Activated T-helper 1 cell treated with anti-CD3 and anti-CD28 coated beads, Interleukin-12 subunit alpha, Interleukin-12 subunit beta, Interleukin-2, Interleukin-4 antibody, amounts not matched to agents 30 ng/mL and 10 ng/mL and 1 ng/mL, durations not matched to agents 14 hours and 24 hours and 36 hours (primary cell): ENCODE data around the gene ELAC2. TPM values are rescaled to one million over a fixed set of nuclear protein-coding genes. Genes with fewer than 3 reads are reported as not detected.
"Not testable (repeated sequence)": the region's sequence is repeated elsewhere in the genome, so short reads cannot be mapped to it uniquely, and the experiment has no call there.

Source experiments
- DNase-seq: peaks from one replicate; pipeline ENCODE4 v3.0.0; 2021; ENCODE audit warnings: low spot score
- H3K27ac Mint-ChIP-seq: one replicate; pipeline ENCODE4 v1.8.0; 2021; ENCODE audit warnings: mild to moderate bottlenecking, mixed read lengths
- H3K27me3 Mint-ChIP-seq: one replicate; pipeline ENCODE4 v1.8.0; 2022; ENCODE audit warnings: mild to moderate bottlenecking, moderate library complexity, mixed read lengths; ENCODE audit not compliant: insufficient read depth
- H3K36me3 Mint-ChIP-seq: one replicate; pipeline ENCODE4 v1.8.0; 2021; ENCODE audit warnings: low read depth, mixed read lengths
- H3K4me1 Mint-ChIP-seq: one replicate; pipeline ENCODE4 v1.8.0; 2021; ENCODE audit warnings: low read depth, mixed read lengths
- H3K4me3 Mint-ChIP-seq: one replicate; pipeline ENCODE4 v1.8.0; 2021; ENCODE audit warnings: mild to moderate bottlenecking, moderate library complexity, mixed read lengths
- H3K9me3 Mint-ChIP-seq: one replicate; pipeline ENCODE4 v1.8.0; 2021; ENCODE audit warnings: mixed read lengths
- intact Hi-C: fragments of 100-400 bp; cut with micrococcal nuclease; formaldehyde crosslinking; loops from one replicate; pipeline ENCODE4 v1.15.1; 2024
- total RNA-seq: library from RNA; stranded (reverse); gene quantifications from 2 replicates; pipeline ENCODE4 v1.2.3, GENCODE V29; 2022

Gene ELAC2
- total RNA-seq, 1 donor from 2014 or later: 98.7 TPM

- intact Hi-C loops: no loop called here
- H3K27ac Mint-ChIP-seq: no peak overlapping the region
- H3K4me3 Mint-ChIP-seq: no peak overlapping the region
- no peak for DNase-seq
- H3K27me3 Mint-ChIP-seq: peaks cover 3% of the 10 kb centered on the region
- no peaks in the 10 kb centered on the region for H3K36me3 Mint-ChIP-seq
- no peaks in the 10 kb centered on the region for H3K9me3 Mint-ChIP-seq
- H3K4me1 Mint-ChIP-seq: no peaks in the 10 kb centered on the region
These were observed 38.6 kb downstream of the ELAC2 start for GRCh38 chr17:12979246-12979645.

GRCh38 chr17:12978787-12979186 is 39.0 kb downstream of the ELAC2 start:
- H3K27me3 Mint-ChIP-seq, H3K4me3 Mint-ChIP-seq, H3K36me3 Mint-ChIP-seq, H3K9me3 Mint-ChIP-seq, H3K27ac Mint-ChIP-seq, intact Hi-C loops, DNase-seq, H3K4me1 Mint-ChIP-seq: not testable (repeated sequence)

GRCh38 chr17:12977008-12977751 is 40.6 kb downstream of the ELAC2 start:
- intact Hi-C loops: no loop called here
- H3K9me3 Mint-ChIP-seq: no peaks in the 10 kb centered on the region
- H3K27ac Mint-ChIP-seq: no peak overlapping the region
- no peak overlapping the region for H3K4me3 Mint-ChIP-seq
- no peaks in the 10 kb centered on the region for H3K4me1 Mint-ChIP-seq
- H3K36me3 Mint-ChIP-seq: no peaks in the 10 kb centered on the region
- no peak for DNase-seq
- H3K27me3 Mint-ChIP-seq: peaks cover 13% of the 10 kb centered on the region

GRCh38 chr17:12974005-12974531 is 43.8 kb downstream of the ELAC2 start:
- peaks cover 13% of the 10 kb centered on the region for H3K27me3 Mint-ChIP-seq
- H3K36me3 Mint-ChIP-seq: no peaks in the 10 kb centered on the region
- no peak overlapping the region for H3K4me3 Mint-ChIP-seq
- DNase-seq: no peak
- H3K27ac Mint-ChIP-seq: no peak overlapping the region
- H3K4me1 Mint-ChIP-seq: no peaks in the 10 kb centered on the region
- no peaks in the 10 kb centered on the region for H3K9me3 Mint-ChIP-seq
- intact Hi-C loops: no loop called here

GRCh38 chr17:12973496-12974004 is 44.3 kb downstream of the ELAC2 start:
- Mint-ChIP-seq H3K4me3 (no peak overlapping the region), H3K9me3 (no peaks in the 10 kb centered on the region), H3K36me3 (no peaks in the 10 kb centered on the region), H3K4me1 (no peaks in the 10 kb centered on the region), H3K27ac (no peak overlapping the region), H3K27me3 (peaks cover 13% of the 10 kb centered on the region)
- intact Hi-C loops: no loop called here
- no peak for DNase-seq

- intact Hi-C loops: no loop called here
- H3K27ac Mint-ChIP-seq: no peak overlapping the region
- H3K4me1 Mint-ChIP-seq: no peaks in the 10 kb centered on the region
- DNase-seq: no peak
- no peak overlapping the region for H3K4me3 Mint-ChIP-seq
- H3K36me3 Mint-ChIP-seq: no peaks in the 10 kb centered on the region
- H3K27me3 Mint-ChIP-seq: peaks cover 4% of the 10 kb centered on the region
- no peaks in the 10 kb centered on the region for H3K9me3 Mint-ChIP-seq
These were observed 49.9 kb downstream of the ELAC2 start for GRCh38 chr17:12967962-12968361.

GRCh38 chr17:12966413-12966812 is 51.4 kb downstream of the ELAC2 start:
- Mint-ChIP-seq H3K4me3 (no peak overlapping the region), H3K4me1 (no peaks in the 10 kb centered on the region), H3K9me3 (no peaks in the 10 kb centered on the region), H3K27me3 (no peaks in the 10 kb centered on the region), H3K27ac (no peak overlapping the region), H3K36me3 (no peaks in the 10 kb centered on the region)
- intact Hi-C loops: no loop called here
- no peak for DNase-seq

- Mint-ChIP-seq H3K4me1 (no peaks in the 10 kb centered on the region), H3K27me3 (no peaks in the 10 kb centered on the region), H3K9me3 (no peaks in the 10 kb centered on the region), H3K36me3 (no peaks in the 10 kb centered on the region), H3K4me3 (no peak overlapping the region), H3K27ac (no peak overlapping the region)
- intact Hi-C loops: no loop called here
- no peak for DNase-seq
These were observed 51.8 kb downstream of the ELAC2 start for GRCh38 chr17:12965988-12966387.

GRCh38 chr17:12964840-12965239 is 53.0 kb downstream of the ELAC2 start:
- Mint-ChIP-seq H3K36me3 (no peaks in the 10 kb centered on the region), H3K4me3 (no peak overlapping the region), H3K4me1 (no peaks in the 10 kb centered on the region), H3K27ac (no peak overlapping the region), H3K27me3 (no peaks in the 10 kb centered on the region), H3K9me3 (no peaks in the 10 kb centered on the region)
- intact Hi-C loops: no loop called here
- DNase-seq: no peak

GRCh38 chr17:12964162-12964561 is 53.7 kb downstream of the ELAC2 start:
- no peak for DNase-seq
- intact Hi-C loops: no loop called here
- no peaks in the 10 kb centered on the region for H3K36me3 Mint-ChIP-seq
- no peak overlapping the region for H3K4me3 Mint-ChIP-seq
- no peak overlapping the region for H3K27ac Mint-ChIP-seq
- H3K27me3 Mint-ChIP-seq: no peaks in the 10 kb centered on the region
- H3K4me1 Mint-ChIP-seq: no peaks in the 10 kb centered on the region
- no peaks in the 10 kb centered on the region for H3K9me3 Mint-ChIP-seq

- no peaks in the 10 kb centered on the region for H3K27me3 Mint-ChIP-seq
- H3K27ac Mint-ChIP-seq: no peak overlapping the region
- no peaks in the 10 kb centered on the region for H3K36me3 Mint-ChIP-seq
- H3K4me3 Mint-ChIP-seq: no peak overlapping the region
- H3K9me3 Mint-ChIP-seq: no peaks in the 10 kb centered on the region
- DNase-seq: no peak
- intact Hi-C loops: no loop called here
- H3K4me1 Mint-ChIP-seq: no peaks in the 10 kb centered on the region
These were observed 54.3 kb downstream of the ELAC2 start for GRCh38 chr17:12963505-12963904.

- DNase-seq: no peak
- H3K27ac Mint-ChIP-seq: no peak overlapping the region
- H3K27me3 Mint-ChIP-seq: no peaks in the 10 kb centered on the region
- intact Hi-C loops: no loop called here
- no peaks in the 10 kb centered on the region for H3K4me1 Mint-ChIP-seq
- no peaks in the 10 kb centered on the region for H3K36me3 Mint-ChIP-seq
- H3K4me3 Mint-ChIP-seq: no peak overlapping the region
- H3K9me3 Mint-ChIP-seq: no peaks in the 10 kb centered on the region
These were observed 56.2 kb downstream of the ELAC2 start for GRCh38 chr17:12961655-12962054.

GRCh38 chr17:12959441-12959840 is 58.4 kb downstream of the ELAC2 start:
- H3K4me1 Mint-ChIP-seq: no peaks in the 10 kb centered on the region
- no peaks in the 10 kb centered on the region for H3K36me3 Mint-ChIP-seq
- intact Hi-C loops: no loop called here
- H3K9me3 Mint-ChIP-seq: no peaks in the 10 kb centered on the region
- H3K27me3 Mint-ChIP-seq: no peaks in the 10 kb centered on the region
- DNase-seq: no peak
- no peak overlapping the region for H3K4me3 Mint-ChIP-seq
- no peak overlapping the region for H3K27ac Mint-ChIP-seq
